K562 (cell line): ENCODE data around the gene SLC16A5. TPM values are rescaled to one million over a fixed set of nuclear protein-coding genes. Genes with fewer than 3 reads are reported as not detected.

Experiments
- DDX20 ChIP-seq: fragments of 450-650 bp; IDR thresholded peaks from 2 replicates; pipeline ENCODE4 v1.6.1; 2016; ENCODE audit warnings: missing genetic modification characterization, low read depth, mild to moderate bottlenecking, missing compliant biosample characterization, moderate library complexity
- FOXP1 ChIP-seq: sonication (generic); formaldehyde crosslinking; IDR thresholded peaks from 2 replicates; pipeline ENCODE4 v1.8.0; 2022; ENCODE audit warnings: mild to moderate bottlenecking, missing genetic modification reagents
- KDM1A ChIP-seq, 2 experiments: fragments of 450-650 bp; IDR thresholded peaks; 2 replicates each; pipeline ENCODE4 v1.6.1; 2016; ENCODE audit warnings: mild to moderate bottlenecking in 2 of 2
- MTF1 ChIP-seq: fragments of 250-450 bp; sonication (Bioruptor Pico); IDR thresholded peaks from 2 replicates; pipeline ENCODE4 v1.9.0; 2021; ENCODE audit warnings: moderate library complexity, mild to moderate bottlenecking, inconsistent platforms, borderline replicate concordance
- MYNN ChIP-seq, 2 experiments: sonication (generic); formaldehyde crosslinking in 1 of 2; IDR thresholded peaks; 2 replicates each; pipeline versions ENCODE4 v1.5.0 to v1.6.1; 2016 to 2020; ENCODE audit warnings: antibody characterized with exemption in 1 of 2, missing genetic modification reagents in 1 of 2
- NEUROD1 ChIP-seq: fragments of 150-350 bp; IDR thresholded peaks from 2 replicates; pipeline ENCODE4 v1.6.1; 2014; ENCODE audit warnings: borderline replicate concordance, low read length, low read depth; ENCODE audit not compliant: partially characterized antibody
- POLR2A ChIP-seq: fragments of 450-650 bp; conservative IDR thresholded peaks from 2 replicates; pipeline ENCODE4 v1.6.1; 2016
- U2AF1 ChIP-seq: fragments of 200-400 bp; formaldehyde crosslinking; optimal IDR thresholded peaks from 2 replicates; pipeline ENCODE3; 2017; ENCODE audit warnings: mild to moderate bottlenecking, low read depth, low read length, moderate library complexity
- polyA plus RNA-seq, 8 experiments: library from polyadenylated mRNA; depleted of rRNA in 4 of 8; stranded (reverse) in 5 of 8; unstranded in 3 of 8; fragments of >200 nt; fragmentation: Nextera tagmentation in 2 of 8; fragmentation: Illumina TruSeq in 1 of 8; extraction: Ambion mirVana in 2 of 8; extraction: Trizol in 1 of 8; gene quantifications; 2 replicates each; pipeline versions ENCODE4 v1.2.1 to v1.2.3, GENCODE V29; 2011 to 2014; ENCODE audit warnings: inconsistent platforms in 1 of 8, missing spikeins in 1 of 8
- total RNA-seq, 7 experiments: library from RNA; depleted of rRNA in 6 of 7; stranded (reverse); fragments of >200 nt in 6 of 7; fragmentation: Illumina TruSeq in 2 of 7; extraction: Trizol in 2 of 7; gene quantifications; 2 replicates each; pipeline versions ENCODE4 v1.2.1 to v1.2.3, GENCODE V29; 2011 to 2021; ENCODE audit warnings: low replicate concordance in 1 of 7
- TF ChIP-seq, protein P1 (sequence below): sonication (generic); formaldehyde crosslinking; IDR thresholded peaks from 2 replicates; pipeline ENCODE4 v1.8.1; 2023; ENCODE audit warnings: mild to moderate bottlenecking, missing genetic modification reagents
- TF ChIP-seq, protein P2 (sequence below): fragments of 250-450 bp; sonication (Bioruptor Pico); IDR thresholded peaks from 2 replicates; pipeline ENCODE4 v1.9.0; 2021; ENCODE audit warnings: mild to moderate bottlenecking
- TF ChIP-seq, protein P3 (sequence below): sonication (generic); formaldehyde crosslinking; IDR thresholded peaks from 2 replicates; pipeline ENCODE4 v1.8.1; 2023; ENCODE audit warnings: missing genetic modification reagents, mild to moderate bottlenecking, borderline replicate concordance
- TF ChIP-seq, protein P4 (sequence below), 3 experiments: fragments of 200-800 bp in 1 of 3; fragments of 250-450 bp in 1 of 3; fragments of 450-650 bp in 1 of 3; sonication (Bioruptor Pico) in 1 of 3; sonication (Bioruptor generic) in 1 of 3; formaldehyde crosslinking in 1 of 3; IDR thresholded peaks; 2 replicates each; pipeline versions ENCODE4 v1.6.1 to v1.8.0; 2016 to 2022; ENCODE audit warnings: mild to moderate bottlenecking in 2 of 3, missing genetic modification characterization in 2 of 3, missing compliant biosample characterization in 1 of 3, moderate library complexity in 1 of 3
- TF ChIP-seq, protein P5 (sequence below): fragments of 450-650 bp; formaldehyde crosslinking; IDR thresholded peaks from 2 replicates; pipeline ENCODE4 v1.4.0; 2022; ENCODE audit warnings: missing genetic modification characterization

The SLC16A5 gene
- total and polyA plus RNA-seq, 9 of the 15 experiments (the other 6 are each of a cell fraction or from before 2014, with no cell fraction given) = 0.06 to 2.6 (median 0.91) TPM

DNA sequence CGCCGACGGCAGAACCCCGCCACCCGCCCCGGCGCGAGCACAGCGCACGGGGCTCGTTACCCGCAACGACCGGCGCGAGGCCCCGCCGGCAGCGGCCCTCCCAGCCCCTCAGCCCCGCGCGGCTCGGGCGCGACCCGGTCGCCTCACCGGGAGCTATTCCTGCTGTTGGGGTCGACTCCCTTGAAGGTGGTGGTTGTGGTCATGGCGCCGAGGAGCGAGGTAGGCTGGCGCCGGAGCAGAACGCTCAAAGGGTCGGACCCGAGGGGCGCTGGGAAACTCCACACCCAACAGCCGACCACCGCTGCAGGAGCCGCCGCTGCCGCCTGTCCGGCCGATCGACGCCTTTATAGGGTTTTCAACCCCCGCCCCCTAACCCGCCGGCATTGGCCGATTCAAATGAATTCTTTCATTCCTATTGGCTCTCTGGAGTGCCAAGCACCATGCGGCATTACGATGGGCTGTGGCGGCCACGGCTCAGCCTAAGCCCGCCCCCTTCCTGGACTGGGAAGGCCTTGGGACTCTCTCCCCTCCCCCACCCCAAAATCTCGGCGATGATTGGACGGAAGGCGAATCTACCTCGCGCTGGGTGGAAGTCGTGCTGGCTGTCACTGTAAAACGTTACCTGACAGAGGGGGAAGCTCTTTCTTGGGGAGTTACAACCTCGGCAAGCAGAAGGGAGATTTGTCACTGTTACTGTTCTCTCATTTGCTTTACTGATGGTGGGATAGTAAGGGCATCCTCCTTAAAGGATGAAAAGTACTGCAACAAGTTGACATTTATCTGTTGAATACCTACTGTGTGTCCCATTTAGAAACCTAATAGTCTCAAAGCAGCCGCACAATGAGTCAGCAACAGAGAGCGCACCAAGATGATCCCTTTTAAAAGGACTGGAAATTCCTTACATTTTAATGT is 66.7 kb downstream of the SLC16A5 start, which contains the start of gene JPT1 (continued):
- TF ChIP-seq, protein P1, sequence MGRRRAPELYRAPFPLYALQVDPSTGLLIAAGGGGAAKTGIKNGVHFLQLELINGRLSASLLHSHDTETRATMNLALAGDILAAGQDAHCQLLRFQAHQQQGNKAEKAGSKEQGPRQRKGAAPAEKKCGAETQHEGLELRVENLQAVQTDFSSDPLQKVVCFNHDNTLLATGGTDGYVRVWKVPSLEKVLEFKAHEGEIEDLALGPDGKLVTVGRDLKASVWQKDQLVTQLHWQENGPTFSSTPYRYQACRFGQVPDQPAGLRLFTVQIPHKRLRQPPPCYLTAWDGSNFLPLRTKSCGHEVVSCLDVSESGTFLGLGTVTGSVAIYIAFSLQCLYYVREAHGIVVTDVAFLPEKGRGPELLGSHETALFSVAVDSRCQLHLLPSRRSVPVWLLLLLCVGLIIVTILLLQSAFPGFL (CRISPR knock-in tag) = no peak
- TF ChIP-seq, protein P2, sequence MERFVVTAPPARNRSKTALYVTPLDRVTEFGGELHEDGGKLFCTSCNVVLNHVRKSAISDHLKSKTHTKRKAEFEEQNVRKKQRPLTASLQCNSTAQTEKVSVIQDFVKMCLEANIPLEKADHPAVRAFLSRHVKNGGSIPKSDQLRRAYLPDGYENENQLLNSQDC = peak; percentile 94; the same call in 1 of the 2 replicates
- TF ChIP-seq FOXP1 (CRISPR knock-in tag) (no peak), DDX20 (no peak), U2AF1 (peak; percentile 99), NEUROD1 (peak; percentile 98), MYNN (IDR thresholded peaks at IDR 0.05) (peak; percentile 12; the same call in 1 of the 2 replicates), MYNN (CRISPR knock-in tag; IDR thresholded peaks at IDR 0.05) (no peak), KDM1A (IDR thresholded peaks at IDR 0.05) (peak; percentile 56 to 63; a peak in 3 of 4 replicates), POLR2A (peak; percentile 100), MTF1 (no peak)
- TF ChIP-seq, protein P3, sequence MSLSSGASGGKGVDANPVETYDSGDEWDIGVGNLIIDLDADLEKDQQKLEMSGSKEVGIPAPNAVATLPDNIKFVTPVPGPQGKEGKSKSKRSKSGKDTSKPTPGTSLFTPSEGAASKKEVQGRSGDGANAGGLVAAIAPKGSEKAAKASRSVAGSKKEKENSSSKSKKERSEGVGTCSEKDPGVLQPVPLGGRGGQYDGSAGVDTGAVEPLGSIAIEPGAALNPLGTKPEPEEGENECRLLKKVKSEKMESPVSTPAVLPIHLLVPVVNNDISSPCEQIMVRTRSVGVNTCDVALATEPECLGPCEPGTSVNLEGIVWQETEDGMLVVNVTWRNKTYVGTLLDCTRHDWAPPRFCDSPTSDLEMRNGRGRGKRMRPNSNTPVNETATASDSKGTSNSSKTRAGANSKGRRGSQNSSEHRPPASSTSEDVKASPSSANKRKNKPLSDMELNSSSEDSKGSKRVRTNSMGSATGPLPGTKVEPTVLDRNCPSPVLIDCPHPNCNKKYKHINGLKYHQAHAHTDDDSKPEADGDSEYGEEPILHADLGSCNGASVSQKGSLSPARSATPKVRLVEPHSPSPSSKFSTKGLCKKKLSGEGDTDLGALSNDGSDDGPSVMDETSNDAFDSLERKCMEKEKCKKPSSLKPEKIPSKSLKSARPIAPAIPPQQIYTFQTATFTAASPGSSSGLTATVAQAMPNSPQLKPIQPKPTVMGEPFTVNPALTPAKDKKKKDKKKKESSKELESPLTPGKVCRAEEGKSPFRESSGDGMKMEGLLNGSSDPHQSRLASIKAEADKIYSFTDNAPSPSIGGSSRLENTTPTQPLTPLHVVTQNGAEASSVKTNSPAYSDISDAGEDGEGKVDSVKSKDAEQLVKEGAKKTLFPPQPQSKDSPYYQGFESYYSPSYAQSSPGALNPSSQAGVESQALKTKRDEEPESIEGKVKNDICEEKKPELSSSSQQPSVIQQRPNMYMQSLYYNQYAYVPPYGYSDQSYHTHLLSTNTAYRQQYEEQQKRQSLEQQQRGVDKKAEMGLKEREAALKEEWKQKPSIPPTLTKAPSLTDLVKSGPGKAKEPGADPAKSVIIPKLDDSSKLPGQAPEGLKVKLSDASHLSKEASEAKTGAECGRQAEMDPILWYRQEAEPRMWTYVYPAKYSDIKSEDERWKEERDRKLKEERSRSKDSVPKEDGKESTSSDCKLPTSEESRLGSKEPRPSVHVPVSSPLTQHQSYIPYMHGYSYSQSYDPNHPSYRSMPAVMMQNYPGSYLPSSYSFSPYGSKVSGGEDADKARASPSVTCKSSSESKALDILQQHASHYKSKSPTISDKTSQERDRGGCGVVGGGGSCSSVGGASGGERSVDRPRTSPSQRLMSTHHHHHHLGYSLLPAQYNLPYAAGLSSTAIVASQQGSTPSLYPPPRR (CRISPR knock-in tag) = no peak
- TF ChIP-seq, protein P4, sequence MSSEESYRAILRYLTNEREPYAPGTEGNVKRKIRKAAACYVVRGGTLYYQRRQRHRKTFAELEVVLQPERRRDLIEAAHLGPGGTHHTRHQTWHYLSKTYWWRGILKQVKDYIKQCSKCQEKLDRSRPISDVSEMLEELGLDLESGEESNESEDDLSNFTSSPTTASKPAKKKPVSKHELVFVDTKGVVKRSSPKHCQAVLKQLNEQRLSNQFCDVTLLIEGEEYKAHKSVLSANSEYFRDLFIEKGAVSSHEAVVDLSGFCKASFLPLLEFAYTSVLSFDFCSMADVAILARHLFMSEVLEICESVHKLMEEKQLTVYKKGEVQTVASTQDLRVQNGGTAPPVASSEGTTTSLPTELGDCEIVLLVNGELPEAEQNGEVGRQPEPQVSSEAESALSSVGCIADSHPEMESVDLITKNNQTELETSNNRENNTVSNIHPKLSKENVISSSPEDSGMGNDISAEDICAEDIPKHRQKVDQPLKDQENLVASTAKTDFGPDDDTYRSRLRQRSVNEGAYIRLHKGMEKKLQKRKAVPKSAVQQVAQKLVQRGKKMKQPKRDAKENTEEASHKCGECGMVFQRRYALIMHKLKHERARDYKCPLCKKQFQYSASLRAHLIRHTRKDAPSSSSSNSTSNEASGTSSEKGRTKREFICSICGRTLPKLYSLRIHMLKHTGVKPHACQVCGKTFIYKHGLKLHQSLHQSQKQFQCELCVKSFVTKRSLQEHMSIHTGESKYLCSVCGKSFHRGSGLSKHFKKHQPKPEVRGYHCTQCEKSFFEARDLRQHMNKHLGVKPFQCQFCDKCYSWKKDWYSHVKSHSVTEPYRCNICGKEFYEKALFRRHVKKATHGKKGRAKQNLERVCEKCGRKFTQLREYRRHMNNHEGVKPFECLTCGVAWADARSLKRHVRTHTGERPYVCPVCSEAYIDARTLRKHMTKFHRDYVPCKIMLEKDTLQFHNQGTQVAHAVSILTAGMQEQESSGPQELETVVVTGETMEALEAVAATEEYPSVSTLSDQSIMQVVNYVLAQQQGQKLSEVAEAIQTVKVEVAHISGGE (CRISPR knock-in tag; IDR thresholded peaks at IDR 0.05) = peak in 1 of 3 experiments; percentile 83; a peak in 2 of 6 replicates
- TF ChIP-seq, protein P5, sequence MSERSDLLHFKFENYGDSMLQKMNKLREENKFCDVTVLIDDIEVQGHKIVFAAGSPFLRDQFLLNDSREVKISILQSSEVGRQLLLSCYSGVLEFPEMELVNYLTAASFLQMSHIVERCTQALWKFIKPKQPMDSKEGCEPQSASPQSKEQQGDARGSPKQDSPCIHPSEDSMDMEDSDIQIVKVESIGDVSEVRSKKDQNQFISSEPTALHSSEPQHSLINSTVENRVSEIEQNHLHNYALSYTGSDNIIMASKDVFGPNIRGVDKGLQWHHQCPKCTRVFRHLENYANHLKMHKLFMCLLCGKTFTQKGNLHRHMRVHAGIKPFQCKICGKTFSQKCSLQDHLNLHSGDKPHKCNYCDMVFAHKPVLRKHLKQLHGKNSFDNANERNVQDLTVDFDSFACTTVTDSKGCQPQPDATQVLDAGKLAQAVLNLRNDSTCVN (CRISPR knock-in tag) = no peak
